Hepatocyte (in vitro differentiated cells): ENCODE data around the gene GCH1.

Source experiments
- CTCF ChIP-seq: fragments of 200-600 bp; sonication (generic); IDR thresholded peaks from 2 replicates; pipeline ENCODE4 v1.5.1; 2016; ENCODE audit warnings: antibody characterized with exemption, mild to moderate bottlenecking; ENCODE audit not compliant: poor library complexity
- EZH2phosphoT487 ChIP-seq: fragments of 200-600 bp; sonication (generic); IDR thresholded peaks from one replicate; pipeline ENCODE4 v1.6.1; 2018; ENCODE audit warnings: antibody characterized with exemption, mild to moderate bottlenecking, low read depth, moderate library complexity; ENCODE audit not compliant: unreplicated experiment, severe bottlenecking

DNA sequence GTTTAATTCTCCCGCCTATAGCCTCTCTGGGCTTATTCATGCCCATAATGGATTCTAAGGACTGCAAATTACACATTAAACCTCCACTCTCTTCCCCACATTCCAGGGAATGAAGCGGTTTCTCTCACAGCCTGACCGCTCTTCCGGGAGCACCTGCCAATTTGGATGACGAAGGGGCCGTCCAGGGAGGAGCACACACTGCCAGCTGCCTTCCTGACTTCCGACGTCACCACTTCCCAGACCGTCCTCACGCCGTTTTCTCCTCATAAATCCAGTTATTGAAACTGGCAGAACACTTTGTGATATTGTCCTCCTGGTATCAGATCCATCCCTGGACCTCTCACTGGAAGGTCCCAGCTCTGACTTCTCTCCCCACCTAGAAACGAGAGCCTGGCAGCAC lies 87.6 kb downstream of the GCH1 start:
- TF ChIP-seq EZH2phosphoT487 (no peak), CTCF (no peak)
